Neural progenitor cell (in vitro differentiated cells): ENCODE data around the gene VMP1. TPM values are rescaled to one million over a fixed set of nuclear protein-coding genes. Genes with fewer than 3 reads are reported as not detected.

Source experiments
- DNase-seq: peaks from one replicate; pipeline ENCODE4 v3.0.0-alpha.2; 2016; ENCODE audit warnings: low spot score
- H2AFZ ChIP-seq: fragments of 200-600 bp; sonication (generic); replicated peaks from 2 replicates; pipeline ENCODE4 v1.6.1; 2016; ENCODE audit warnings: antibody characterized with exemption
- H3F3A ChIP-seq: fragments of 200-600 bp; sonication (generic); 2 replicates; pipeline ENCODE4 v1.6.1; 2016; ENCODE audit warnings: antibody characterized with exemption, low read depth
- H3K27ac ChIP-seq: fragments of 200-600 bp; sonication (generic); 2 replicates; pipeline ENCODE4 v1.5.1; 2016; ENCODE audit warnings: mild to moderate bottlenecking
- H3K27me3 ChIP-seq: fragments of 200-600 bp; sonication (generic); 2 replicates; pipeline ENCODE4 v1.6.1; 2016; ENCODE audit warnings: mild to moderate bottlenecking, moderate library complexity
- H3K36me3 ChIP-seq: fragments of 200-600 bp; sonication (generic); 2 replicates; pipeline ENCODE4 v1.5.1; 2016
- H3K4me1 ChIP-seq: fragments of 200-600 bp; sonication (generic); 2 replicates; pipeline ENCODE4 v1.6.1; 2016; ENCODE audit warnings: mixed run types
- H3K4me2 ChIP-seq: fragments of 200-600 bp; sonication (generic); 2 replicates; pipeline ENCODE4 v1.6.1; 2016
- H3K4me3 ChIP-seq: fragments of 200-600 bp; sonication (generic); 2 replicates; pipeline ENCODE4 v1.5.1; 2016
- H3K79me2 ChIP-seq: fragments of 200-600 bp; sonication (generic); 2 replicates; pipeline ENCODE4 v1.6.1; 2016; ENCODE audit warnings: low read depth
- H3K9ac ChIP-seq: fragments of 200-600 bp; sonication (generic); 2 replicates; pipeline ENCODE4 v1.6.1; 2016
- H3K9me3 ChIP-seq: fragments of 200-600 bp; sonication (generic); 2 replicates; pipeline ENCODE4 v1.5.1; 2016; ENCODE audit warnings: low read depth
- H4K20me1 ChIP-seq: fragments of 200-600 bp; sonication (generic); 2 replicates; pipeline ENCODE4 v1.6.1; 2016; ENCODE audit warnings: low read depth
- H3K27ac Mint-ChIP-seq: 3 replicates; pipeline ENCODE4 v1.8.0; 2021; ENCODE audit warnings: mixed read lengths
- H3K27me3 Mint-ChIP-seq: 2 replicates; pipeline ENCODE4 v1.8.0; 2022; ENCODE audit warnings: low read depth, mild to moderate bottlenecking, inconsistent platforms, moderate library complexity, mixed read lengths; ENCODE audit not compliant: insufficient read depth
- H3K36me3 Mint-ChIP-seq: 3 replicates; pipeline ENCODE4 v1.8.0; 2021; ENCODE audit warnings: mixed read lengths
- H3K4me1 Mint-ChIP-seq: 3 replicates; pipeline ENCODE4 v1.8.0; 2021; ENCODE audit warnings: mixed read lengths
- H3K4me3 Mint-ChIP-seq: 3 replicates; pipeline ENCODE4 v1.8.0; 2021; ENCODE audit warnings: mild to moderate bottlenecking, moderate library complexity, mixed read lengths
- H3K9me3 Mint-ChIP-seq: 3 replicates; pipeline ENCODE4 v1.8.0; 2020; ENCODE audit warnings: mixed read lengths
- EZH2 ChIP-seq: fragments of 200-600 bp; sonication (generic); IDR thresholded peaks from 2 replicates; pipeline ENCODE4 v1.6.1; 2017; ENCODE audit warnings: antibody characterized with exemption, mild to moderate bottlenecking, moderate library complexity
- EZH2phosphoT487 ChIP-seq: fragments of 200-600 bp; sonication (generic); IDR thresholded peaks from 2 replicates; pipeline ENCODE4 v1.6.1; 2017; ENCODE audit warnings: antibody characterized with exemption
- total RNA-seq: library from RNA; depleted of rRNA; stranded (reverse); fragments of >200 nt; gene quantifications from 2 replicates; pipeline ENCODE4 v1.2.3, GENCODE V29; 2015; ENCODE audit warnings: low replicate concordance
- TF ChIP-seq, protein P1 (sequence below): fragments of 200-600 bp; sonication (generic); IDR thresholded peaks from 2 replicates; pipeline ENCODE4 v1.5.1; 2017; ENCODE audit warnings: antibody characterized with exemption, mild to moderate bottlenecking

The VMP1 gene
- total RNA-seq, 1 donor from 2014 or later = 62.1 TPM

- Histone ChIP-seq H3K27me3 (no peaks in the 10 kb centered on the region), H3F3A (no peaks in the 10 kb centered on the region), H3K4me1 (no peaks in the 10 kb centered on the region), H3K4me3 (no peak overlapping the region), H3K27ac (no peak overlapping the region), H2AFZ (no peak overlapping the region), H3K4me2 (no peak overlapping the region), H3K36me3 (no peaks in the 10 kb centered on the region), H3K79me2 (no peaks in the 10 kb centered on the region), H3K9ac (no peak overlapping the region), H4K20me1 (no peaks in the 10 kb centered on the region), H3K9me3 (no peaks in the 10 kb centered on the region)
- H3K4me1 Mint-ChIP-seq = peaks cover 20% of the 10 kb centered on the region
- DNase-seq = no peak
- TF ChIP-seq EZH2 (no peak), EZH2phosphoT487 (no peak)
- TF ChIP-seq, protein P1, sequence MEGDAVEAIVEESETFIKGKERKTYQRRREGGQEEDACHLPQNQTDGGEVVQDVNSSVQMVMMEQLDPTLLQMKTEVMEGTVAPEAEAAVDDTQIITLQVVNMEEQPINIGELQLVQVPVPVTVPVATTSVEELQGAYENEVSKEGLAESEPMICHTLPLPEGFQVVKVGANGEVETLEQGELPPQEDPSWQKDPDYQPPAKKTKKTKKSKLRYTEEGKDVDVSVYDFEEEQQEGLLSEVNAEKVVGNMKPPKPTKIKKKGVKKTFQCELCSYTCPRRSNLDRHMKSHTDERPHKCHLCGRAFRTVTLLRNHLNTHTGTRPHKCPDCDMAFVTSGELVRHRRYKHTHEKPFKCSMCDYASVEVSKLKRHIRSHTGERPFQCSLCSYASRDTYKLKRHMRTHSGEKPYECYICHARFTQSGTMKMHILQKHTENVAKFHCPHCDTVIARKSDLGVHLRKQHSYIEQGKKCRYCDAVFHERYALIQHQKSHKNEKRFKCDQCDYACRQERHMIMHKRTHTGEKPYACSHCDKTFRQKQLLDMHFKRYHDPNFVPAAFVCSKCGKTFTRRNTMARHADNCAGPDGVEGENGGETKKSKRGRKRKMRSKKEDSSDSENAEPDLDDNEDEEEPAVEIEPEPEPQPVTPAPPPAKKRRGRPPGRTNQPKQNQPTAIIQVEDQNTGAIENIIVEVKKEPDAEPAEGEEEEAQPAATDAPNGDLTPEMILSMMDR = no peak
- H3K27me3 Mint-ChIP-seq = no peaks in the 10 kb centered on the region
- H3K4me3 Mint-ChIP-seq = no peak overlapping the region
- H3K27ac Mint-ChIP-seq = no peak overlapping the region
- no peaks in the 10 kb centered on the region for H3K9me3 Mint-ChIP-seq
- no peaks in the 10 kb centered on the region for H3K36me3 Mint-ChIP-seq
These were observed 45.0 kb downstream of the VMP1 start for GRCh38 chr17:59752446-59752845.

DNA sequence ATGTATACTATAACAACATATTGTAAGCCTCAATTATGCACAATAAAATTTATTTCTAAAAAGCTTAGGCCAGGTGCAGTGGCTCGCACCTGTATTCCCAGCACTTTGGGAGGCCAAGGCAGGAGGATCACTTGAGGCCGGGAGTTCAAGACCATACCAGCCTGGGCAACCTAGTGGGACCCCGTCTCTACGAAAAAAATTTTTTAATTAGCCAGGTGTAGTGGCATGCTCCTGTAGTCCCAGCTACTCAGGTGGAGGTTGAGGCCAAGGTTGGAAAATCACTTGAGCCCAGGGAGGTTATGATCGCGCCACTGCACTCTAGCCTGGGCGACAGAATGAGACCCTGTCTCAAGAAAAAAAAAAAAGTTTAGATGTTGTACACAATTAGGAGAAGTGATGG is 45.5 kb downstream of the VMP1 start:
- DNase-seq = no peak

GRCh38 chr17:59753522-59754467 is 46.3 kb downstream of the VMP1 start:
- H2AFZ ChIP-seq = peak overlapping the region; percentile 21
- H3K4me1 Mint-ChIP-seq = peaks cover 20% of the 10 kb centered on the region
- peaks cover 3% of the 10 kb centered on the region for H3K36me3 Mint-ChIP-seq
- no peaks in the 10 kb centered on the region for H3K27me3 Mint-ChIP-seq
- no peak overlapping the region for H3K27ac ChIP-seq
- H3K4me3 Mint-ChIP-seq = no peak overlapping the region
- DNase-seq = peak; percentile 81
- H3K4me1 ChIP-seq = no peaks in the 10 kb centered on the region
- H3K4me2 ChIP-seq = no peak overlapping the region
- no peak overlapping the region for H3K9ac ChIP-seq
- H3K9me3 Mint-ChIP-seq = no peaks in the 10 kb centered on the region
- TF ChIP-seq, protein P1 = peak; percentile 82
- TF ChIP-seq EZH2phosphoT487 = no peak
- H3K27ac Mint-ChIP-seq = peak overlapping the region; percentile 76
- no peaks in the 10 kb centered on the region for H4K20me1 ChIP-seq
- H3K9me3 ChIP-seq = no peaks in the 10 kb centered on the region
- H3F3A ChIP-seq = no peaks in the 10 kb centered on the region
- H3K4me3 ChIP-seq = no peak overlapping the region
- no peaks in the 10 kb centered on the region for H3K27me3 ChIP-seq
- no peaks in the 10 kb centered on the region for H3K79me2 ChIP-seq
- H3K36me3 ChIP-seq = no peaks in the 10 kb centered on the region

More for the DNA sequence above, 45.5 kb downstream of the VMP1 start:
- H3K4me3 Mint-ChIP-seq = no peak overlapping the region
- Histone ChIP-seq H4K20me1 (no peaks in the 10 kb centered on the region), H3F3A (no peaks in the 10 kb centered on the region), H3K79me2 (no peaks in the 10 kb centered on the region), H3K27me3 (no peaks in the 10 kb centered on the region), H2AFZ (no peak overlapping the region), H3K36me3 (no peaks in the 10 kb centered on the region), H3K27ac (no peak overlapping the region), H3K9ac (no peak overlapping the region), H3K4me3 (no peak overlapping the region), H3K4me1 (no peaks in the 10 kb centered on the region), H3K9me3 (no peaks in the 10 kb centered on the region), H3K4me2 (no peak overlapping the region)
- H3K4me1 Mint-ChIP-seq = peaks cover 20% of the 10 kb centered on the region
- no peaks in the 10 kb centered on the region for H3K9me3 Mint-ChIP-seq
- no peaks in the 10 kb centered on the region for H3K27me3 Mint-ChIP-seq
- H3K27ac Mint-ChIP-seq = no peak overlapping the region
- no peaks in the 10 kb centered on the region for H3K36me3 Mint-ChIP-seq
- TF ChIP-seq, protein P1 = no peak
- TF ChIP-seq EZH2phosphoT487 (no peak), EZH2 (no peak)
